GM12892 (cell line): Measurements from ENCODE around the gene PAPPA.

Experiments
- POLR2AphosphoS5 ChIP-seq: IDR thresholded peaks from 2 replicates; pipeline ENCODE4 v1.6.1; 2011; ENCODE audit warnings: low read depth, low read length, control low read depth
- TAF1 ChIP-seq: IDR thresholded peaks from 2 replicates; pipeline ENCODE4 v1.6.1; 2011; ENCODE audit warnings: low read depth, mild to moderate bottlenecking, control low read depth, low read length, borderline replicate concordance

DNA sequence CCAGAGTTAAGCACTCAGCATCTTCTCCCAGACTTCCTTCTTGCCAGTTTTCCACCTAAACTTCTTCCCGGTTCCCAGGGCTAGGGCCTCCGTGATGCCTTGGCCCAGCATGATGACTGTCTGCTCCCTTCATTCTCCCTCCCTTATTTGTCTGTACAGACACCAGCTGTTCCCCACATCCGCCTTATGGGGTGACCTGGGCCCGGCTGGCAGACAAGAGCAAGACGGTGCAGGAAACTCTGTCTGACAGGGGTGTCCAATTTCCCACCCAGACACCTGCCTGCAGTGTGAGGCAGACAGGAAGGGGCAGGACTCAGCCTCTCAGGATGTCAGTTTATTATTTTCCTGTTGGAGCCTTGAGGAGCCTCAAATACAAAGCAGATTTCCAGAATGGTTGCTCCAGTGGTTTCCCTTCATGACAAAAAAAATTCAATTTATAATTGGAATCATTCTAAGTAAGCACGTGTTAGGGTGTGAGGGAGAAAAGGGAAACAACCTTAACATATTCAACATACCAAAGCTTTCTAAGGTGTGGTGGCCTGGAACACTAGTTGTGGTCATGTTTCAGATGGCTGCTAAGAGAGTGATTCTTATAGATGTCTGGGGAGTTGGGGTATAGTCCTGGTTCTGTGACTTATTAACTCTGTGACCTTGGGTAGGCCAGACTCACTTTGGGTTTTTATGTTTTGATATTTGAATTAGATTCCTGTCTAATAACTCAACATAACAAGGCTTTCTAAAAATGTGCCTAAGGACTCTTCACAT is 234.5 kb downstream of the PAPPA start:
- no peak for TF ChIP-seq POLR2AphosphoS5
- no peak for TF ChIP-seq TAF1
